ENCODE results near the gene PCF11.
"Not testable (repeated sequence)": the region's sequence is repeated elsewhere in the genome, so short reads cannot be mapped to it uniquely, and the experiment has no call there.

The PCF11 gene, protein sequence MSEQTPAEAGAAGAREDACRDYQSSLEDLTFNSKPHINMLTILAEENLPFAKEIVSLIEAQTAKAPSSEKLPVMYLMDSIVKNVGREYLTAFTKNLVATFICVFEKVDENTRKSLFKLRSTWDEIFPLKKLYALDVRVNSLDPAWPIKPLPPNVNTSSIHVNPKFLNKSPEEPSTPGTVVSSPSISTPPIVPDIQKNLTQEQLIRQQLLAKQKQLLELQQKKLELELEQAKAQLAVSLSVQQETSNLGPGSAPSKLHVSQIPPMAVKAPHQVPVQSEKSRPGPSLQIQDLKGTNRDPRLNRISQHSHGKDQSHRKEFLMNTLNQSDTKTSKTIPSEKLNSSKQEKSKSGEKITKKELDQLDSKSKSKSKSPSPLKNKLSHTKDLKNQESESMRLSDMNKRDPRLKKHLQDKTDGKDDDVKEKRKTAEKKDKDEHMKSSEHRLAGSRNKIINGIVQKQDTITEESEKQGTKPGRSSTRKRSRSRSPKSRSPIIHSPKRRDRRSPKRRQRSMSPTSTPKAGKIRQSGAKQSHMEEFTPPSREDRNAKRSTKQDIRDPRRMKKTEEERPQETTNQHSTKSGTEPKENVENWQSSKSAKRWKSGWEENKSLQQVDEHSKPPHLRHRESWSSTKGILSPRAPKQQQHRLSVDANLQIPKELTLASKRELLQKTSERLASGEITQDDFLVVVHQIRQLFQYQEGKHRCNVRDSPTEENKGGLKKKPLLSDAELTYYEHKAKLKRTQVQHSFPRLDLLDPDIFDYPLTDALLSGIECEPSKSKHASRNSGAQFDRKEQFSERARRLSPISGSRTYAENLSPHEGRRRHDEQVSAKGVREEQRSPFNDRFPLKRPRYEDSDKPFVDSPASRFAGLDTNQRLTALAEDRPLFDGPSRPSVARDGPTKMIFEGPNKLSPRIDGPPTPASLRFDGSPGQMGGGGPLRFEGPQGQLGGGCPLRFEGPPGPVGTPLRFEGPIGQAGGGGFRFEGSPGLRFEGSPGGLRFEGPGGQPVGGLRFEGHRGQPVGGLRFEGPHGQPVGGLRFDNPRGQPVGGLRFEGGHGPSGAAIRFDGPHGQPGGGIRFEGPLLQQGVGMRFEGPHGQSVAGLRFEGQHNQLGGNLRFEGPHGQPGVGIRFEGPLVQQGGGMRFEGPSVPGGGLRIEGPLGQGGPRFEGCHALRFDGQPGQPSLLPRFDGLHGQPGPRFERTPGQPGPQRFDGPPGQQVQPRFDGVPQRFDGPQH (N-terminal part only)

GRCh38 chr11:83156996-83157593, at the start of gene PCF11:
Gene PCF11 (plus strand): TSS chr11:83157131. CDS start chr11:83157440, 309 bp downstream.
- no peak for DNase-seq

GRCh38 chr11:83112886-83113285, 44.0 kb upstream of the PCF11 start:
- no peak for DNase-seq

DNA sequence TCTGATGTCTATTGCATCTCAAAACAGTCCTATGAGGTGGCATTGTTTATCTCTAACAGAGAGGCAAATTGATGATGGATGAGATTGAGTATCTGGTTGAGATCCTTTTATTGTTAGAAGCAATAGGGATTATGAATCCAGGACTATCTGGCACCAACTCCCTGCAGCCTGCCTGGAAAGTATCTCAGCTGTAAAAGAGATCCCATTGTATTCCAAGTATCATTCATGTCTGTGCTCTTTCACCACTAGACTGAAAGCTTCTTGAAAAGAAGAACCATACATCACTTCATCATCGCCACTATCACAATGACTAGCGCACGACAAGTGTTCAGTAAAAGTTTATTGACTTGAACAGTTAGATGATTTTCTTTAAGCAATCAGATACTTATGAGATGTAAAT, 41.9 kb upstream of the PCF11 start:
- DNase-seq: peak; percentile 41

DNA sequence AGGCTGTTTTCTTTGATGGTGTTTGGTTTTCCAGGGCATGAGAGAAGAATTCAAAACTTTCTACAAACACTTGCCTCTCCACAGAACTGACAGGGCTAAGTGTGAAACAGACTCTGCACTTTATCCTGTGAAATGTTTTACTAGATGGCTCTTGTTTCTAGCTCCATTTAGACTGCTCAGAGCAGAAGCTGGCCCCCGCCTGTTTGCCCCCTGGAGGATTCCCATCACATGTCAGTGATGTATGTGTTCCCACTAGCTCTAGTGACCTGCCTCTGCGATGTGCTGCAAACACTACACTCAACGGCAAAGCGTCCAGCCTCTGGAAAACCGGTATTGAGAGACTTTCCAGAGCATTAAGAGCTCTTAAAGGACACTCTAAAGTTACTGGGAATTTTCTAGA, 41.4 kb upstream of the PCF11 start:
- DNase-seq: no peak

DNA sequence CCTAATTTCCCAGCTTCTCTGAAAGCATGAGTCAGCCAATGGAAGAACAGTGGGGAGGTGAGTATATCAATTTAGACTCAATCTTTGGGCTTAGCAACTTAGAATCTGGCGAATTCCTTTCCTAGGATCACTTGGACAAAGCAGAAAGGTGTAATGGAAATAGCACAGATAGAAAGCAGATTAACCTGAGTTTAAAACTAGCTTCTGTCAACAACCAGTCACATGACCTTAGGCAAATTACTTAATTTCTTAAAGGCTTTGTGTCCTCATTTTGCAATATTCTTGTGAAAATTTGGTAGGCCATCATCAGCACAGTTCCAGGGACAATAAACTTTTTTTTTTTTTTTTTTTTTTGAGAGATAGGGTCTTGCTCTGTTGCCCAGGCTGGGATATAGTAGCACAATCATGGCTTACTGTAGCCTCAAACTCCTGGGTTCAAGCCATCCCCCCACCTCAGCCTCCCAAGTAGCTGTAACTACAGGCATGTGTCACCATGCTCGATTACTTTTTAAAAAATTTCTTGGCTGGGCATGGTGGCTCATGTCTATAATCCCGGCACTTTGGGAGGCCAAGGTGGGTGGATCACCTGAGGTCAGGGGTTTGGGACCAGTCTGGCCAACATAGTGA, 40.8 kb upstream of the PCF11 start:
- no peak for DNase-seq

GRCh38 chr11:83118814-83119213, 38.1 kb upstream of the PCF11 start:
- no peak for DNase-seq

- no peak for DNase-seq
Observed at GRCh38 chr11:83119216-83119615, 37.7 kb upstream of the PCF11 start.

- no peak for DNase-seq
Observed at GRCh38 chr11:83120327-83120726, 36.6 kb upstream of the PCF11 start.

GRCh38 chr11:83122050-83122449, 34.9 kb upstream of the PCF11 start:
- no peak for DNase-seq

DNA sequence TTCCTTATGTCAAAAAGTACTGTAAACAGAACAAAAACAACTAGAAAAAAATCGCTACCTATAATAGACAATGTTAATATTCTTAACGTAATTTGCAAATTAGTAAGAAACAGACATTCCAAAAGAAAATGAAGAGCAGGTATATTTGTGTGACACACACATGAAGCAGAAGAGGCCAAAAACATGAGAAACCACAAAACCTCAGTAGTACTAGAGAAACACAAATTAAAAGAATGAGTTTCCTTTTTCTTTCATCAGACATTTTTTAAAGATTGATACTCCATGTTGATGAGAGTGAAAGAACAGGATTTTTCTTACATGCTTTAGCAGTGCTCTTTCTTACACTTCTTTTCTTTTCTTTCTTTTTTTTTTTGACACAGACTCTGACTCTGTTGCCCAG, 34.2 kb upstream of the PCF11 start:
- DNase-seq: no peak

GRCh38 chr11:83124636-83125424, 32.1 kb upstream of the PCF11 start:
- no peak for DNase-seq

- DNase-seq: no peak
Observed at GRCh38 chr11:83125577-83125976, 31.4 kb upstream of the PCF11 start.

DNA sequence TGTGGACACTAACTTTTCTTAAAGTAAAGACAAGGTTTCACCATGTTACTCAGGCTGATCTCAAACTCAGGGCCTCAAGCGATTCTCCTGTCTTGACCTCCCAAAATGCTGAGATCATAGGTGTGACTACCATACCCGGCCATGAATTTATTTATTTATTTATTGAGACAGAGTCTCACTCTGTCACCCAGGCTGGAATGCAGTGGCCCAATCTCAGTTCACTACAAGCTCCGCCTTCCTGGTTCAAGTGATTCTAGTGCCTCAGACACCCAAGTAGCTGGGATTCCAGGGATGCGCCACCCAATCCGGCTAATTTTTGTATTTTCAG, 29.7 kb upstream of the PCF11 start:
- no peak for DNase-seq

DNA sequence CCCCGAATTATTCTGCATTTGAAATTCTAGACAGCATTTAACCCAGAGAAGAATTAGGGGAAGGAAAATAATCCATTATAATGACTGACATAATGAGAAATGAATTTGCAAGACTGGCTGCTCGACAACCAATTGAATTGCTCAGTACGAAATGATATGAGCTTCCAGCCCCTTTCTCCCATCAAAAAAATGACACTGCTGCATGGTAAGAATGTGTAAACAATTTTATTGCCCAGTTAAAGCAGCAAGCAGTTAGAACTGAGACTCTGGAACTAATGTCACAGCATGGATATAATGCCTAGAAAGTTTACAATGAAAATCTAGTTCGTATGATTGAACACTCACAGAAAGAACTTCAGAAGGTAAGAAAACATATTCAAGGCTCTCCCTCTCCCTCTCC, 24.7 kb upstream of the PCF11 start:
- DNase-seq: no peak

DNA sequence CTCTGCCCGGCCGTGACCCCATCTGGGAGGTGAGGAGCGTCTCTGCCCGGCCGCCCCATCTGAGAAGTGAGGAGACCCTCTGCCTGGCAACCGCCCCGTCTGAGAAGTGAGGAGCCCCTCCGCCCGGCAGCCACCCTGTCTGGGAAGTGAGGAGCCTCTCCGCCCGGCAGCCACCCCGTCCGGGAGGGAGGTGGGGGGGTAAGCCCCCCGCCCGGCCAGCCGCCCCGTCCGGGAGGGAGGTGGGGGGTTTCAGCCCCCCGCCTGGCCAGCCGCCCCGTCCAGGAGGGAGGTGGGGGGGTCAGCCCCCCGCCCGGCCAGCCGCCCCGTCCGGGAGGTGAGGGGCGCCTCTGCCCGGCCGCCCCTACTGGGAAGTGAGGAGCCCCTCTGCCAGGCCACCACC, 23.7 kb upstream of the PCF11 start:
- not testable (repeated sequence) for DNase-seq

GRCh38 chr11:83139310-83139709, 17.6 kb upstream of the PCF11 start:
- no peak for DNase-seq

DNA sequence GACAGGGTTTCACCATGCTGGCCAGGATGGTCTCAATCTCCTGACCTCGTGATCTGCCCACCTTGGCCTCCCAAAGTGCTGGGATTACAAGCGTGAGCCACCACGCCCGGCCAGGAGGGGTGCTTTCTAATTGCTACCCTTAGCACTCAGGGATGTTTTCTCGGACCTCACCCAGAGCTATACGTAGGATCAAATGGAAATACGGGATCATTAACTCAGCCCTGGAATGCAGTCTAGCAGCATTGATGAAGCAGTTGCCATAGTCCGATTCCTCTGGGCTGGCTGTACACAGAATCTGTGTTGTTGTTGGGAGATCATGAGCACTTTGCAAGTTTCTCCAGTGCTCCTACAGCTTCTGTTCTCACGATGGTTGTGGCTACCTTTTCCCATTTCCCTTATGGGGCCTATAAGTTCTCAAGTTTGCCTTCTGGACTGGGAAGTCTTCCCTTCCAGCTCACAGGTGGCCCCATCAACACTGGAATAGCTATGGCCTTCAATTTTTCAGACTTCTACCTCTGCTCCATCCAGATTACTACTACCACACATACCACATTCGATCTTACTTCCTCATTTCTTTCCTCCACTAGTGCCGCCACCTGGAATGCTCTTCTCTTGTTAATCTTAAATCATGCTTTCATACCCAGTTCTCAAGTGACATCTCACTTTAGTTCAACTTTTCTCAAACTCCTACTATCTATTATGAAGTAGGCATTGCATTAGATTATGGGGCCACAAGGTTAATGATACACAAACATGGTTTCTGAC, 16.1 kb upstream of the PCF11 start:
- no peak for DNase-seq

- no peak for DNase-seq
Observed at GRCh38 chr11:83147895-83148294, 9.0 kb upstream of the PCF11 start.

- no peak for DNase-seq
Observed at GRCh38 chr11:83150450-83150849, 6.5 kb upstream of the PCF11 start.

DNA sequence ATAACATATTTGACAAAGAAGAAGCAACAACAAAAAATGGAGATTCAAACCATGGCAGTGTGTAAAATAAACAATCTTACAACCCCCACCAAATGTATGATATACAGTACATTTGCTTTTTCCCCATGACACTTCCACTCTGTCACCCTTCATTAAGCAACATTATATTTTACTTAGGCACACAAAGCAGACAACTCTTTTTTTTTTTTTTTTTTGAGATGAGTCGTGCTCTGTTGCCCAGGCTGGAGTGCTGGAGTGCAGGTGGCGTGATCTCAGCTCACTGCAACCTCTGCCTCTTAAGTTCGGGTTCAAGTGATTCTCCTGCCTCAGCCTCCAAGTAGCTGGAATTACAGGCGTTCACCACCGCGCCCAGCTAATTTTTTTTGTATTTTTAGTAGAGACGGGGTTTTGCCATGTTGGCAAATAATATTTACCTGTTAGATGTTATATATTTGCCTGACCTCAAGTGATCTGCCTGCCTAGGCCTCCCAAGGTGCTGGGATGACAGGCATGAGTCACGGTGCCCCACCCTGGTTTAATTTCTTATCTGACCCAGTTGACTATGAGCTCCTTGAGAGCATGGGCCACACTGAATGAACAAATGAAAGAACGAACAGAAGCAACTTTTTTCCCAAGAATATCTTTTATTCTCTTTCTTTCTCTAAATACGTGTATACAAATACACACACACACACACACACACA, 5.5 kb upstream of the PCF11 start:
- DNase-seq: no peak

Measured in NCI-H187 treated with DMSO at 0.1 percent for 48 hours (cell line).